ENCODE data around the gene GIMAP8. TPM values are rescaled to one million over a fixed set of nuclear protein-coding genes. Genes with fewer than 3 reads are reported as not detected.
"Not testable (repeated sequence)": the region's sequence is repeated elsewhere in the genome, so short reads cannot be mapped to it uniquely, and the experiment has no call there.

GIMAP8 gene
- total and polyA plus RNA-seq, 2 experiments from 2014 or later, result not detected

GRCh38 chr7:150481186-150481920 is 30.9 kb downstream of the GIMAP8 start:
- no peaks in the 10 kb centered on the region for H3K9me2 ChIP-seq (ENCODE audit: insufficient read depth)
- H3K36me3 ChIP-seq (ENCODE audit: low read depth), result no peaks in the 10 kb centered on the region
- no peak overlapping the region for H2AFZ ChIP-seq
- WGBS, 2 experiments (ENCODE audit: low coverage in 1 of 2, low lambda C conversion rate in 2 of 2, missing lambda C conversion rate in 2 of 2), result 40 to 41% methylated on average over 9 of the region's 9 CpGs
- TF ChIP-seq EZH2 (IDR thresholded peaks at IDR 0.05; ENCODE audit: insufficient read depth, poor library complexity, severe bottlenecking) (no peak), EZH2phosphoT487 (IDR thresholded peaks at IDR 0.05; ENCODE audit: insufficient read depth, low read depth) (no peak)
- no peak overlapping the region for H3K4me3 ChIP-seq
- no peaks in the 10 kb centered on the region for H3K4me1 ChIP-seq (ENCODE audit: insufficient read depth)
- no peaks in the 10 kb centered on the region for H3K27me3 ChIP-seq (replicated peaks; ENCODE audit: insufficient read depth)
- DNase-seq, result no peak
- H3K79me2 ChIP-seq (ENCODE audit: insufficient read depth), result no peaks in the 10 kb centered on the region
- no peak overlapping the region for H3K27ac ChIP-seq
- no peak overlapping the region for H3K9ac ChIP-seq
- in situ Hi-C loops (cut with MboI), result no loop called here
- H3F3A ChIP-seq (ENCODE audit: insufficient read depth), result no peaks in the 10 kb centered on the region
- H4K20me1 ChIP-seq (ENCODE audit: insufficient read depth), result no peaks in the 10 kb centered on the region
- H3K4me2 ChIP-seq (ENCODE audit: unreplicated experiment), result no peak overlapping the region
- H3K9me3 ChIP-seq (ENCODE audit: low read depth), result no peaks in the 10 kb centered on the region

- Histone ChIP-seq H4K20me1 (ENCODE audit: insufficient read depth) (no peaks in the 10 kb centered on the region), H3K9me3 (ENCODE audit: low read depth) (no peaks in the 10 kb centered on the region), H3K4me2 (ENCODE audit: unreplicated experiment) (no peak overlapping the region), H3K79me2 (ENCODE audit: insufficient read depth) (no peaks in the 10 kb centered on the region), H3K27ac (no peak overlapping the region), H3K9me2 (ENCODE audit: insufficient read depth) (no peaks in the 10 kb centered on the region), H2AFZ (no peak overlapping the region), H3K36me3 (ENCODE audit: low read depth) (no peaks in the 10 kb centered on the region), H3K4me1 (ENCODE audit: insufficient read depth) (no peaks in the 10 kb centered on the region), H3F3A (ENCODE audit: insufficient read depth) (no peaks in the 10 kb centered on the region), H3K4me3 (no peak overlapping the region), H3K9ac (no peak overlapping the region), H3K27me3 (replicated peaks; ENCODE audit: insufficient read depth) (no peaks in the 10 kb centered on the region)
- no peak for TF ChIP-seq EZH2phosphoT487 (IDR thresholded peaks at IDR 0.05; ENCODE audit: insufficient read depth, low read depth)
- TF ChIP-seq EZH2 (IDR thresholded peaks at IDR 0.05; ENCODE audit: insufficient read depth, poor library complexity, severe bottlenecking), result no peak
- no peak for DNase-seq
- in situ Hi-C loops (cut with MboI), result no loop called here
- WGBS, 2 experiments (ENCODE audit: low coverage in 1 of 2, low lambda C conversion rate in 2 of 2, missing lambda C conversion rate in 2 of 2), result 25 to 26% methylated on average over 4 of the region's 4 CpGs
Measured at GRCh38 chr7:150481922-150482321, 31.5 kb downstream of the GIMAP8 start.

- H3K4me2 ChIP-seq (ENCODE audit: unreplicated experiment), result not testable (repeated sequence)
Measured at GRCh38 chr7:150483514-150483913, 33.1 kb downstream of the GIMAP8 start.

GRCh38 chr7:150484071-150484470 is 33.6 kb downstream of the GIMAP8 start:
- H3K4me3 ChIP-seq; H3F3A ChIP-seq (ENCODE audit: insufficient read depth); H3K4me1 ChIP-seq (ENCODE audit: insufficient read depth); H3K9me2 ChIP-seq (ENCODE audit: insufficient read depth); H2AFZ ChIP-seq; H3K79me2 ChIP-seq (ENCODE audit: insufficient read depth); H3K36me3 ChIP-seq (ENCODE audit: low read depth); H3K4me2 ChIP-seq (ENCODE audit: unreplicated experiment); H3K9me3 ChIP-seq (ENCODE audit: low read depth); in situ Hi-C loops (cut with MboI); H3K27ac ChIP-seq; DNase-seq; H4K20me1 ChIP-seq (ENCODE audit: insufficient read depth); H3K27me3 ChIP-seq (replicated peaks; ENCODE audit: insufficient read depth); H3K9ac ChIP-seq: not testable (repeated sequence)
- WGBS, 2 experiments (ENCODE audit: low coverage in 1 of 2, low lambda C conversion rate in 2 of 2, missing lambda C conversion rate in 2 of 2), result 30 to 32% methylated on average over 3 of the region's 3 CpGs

More at GRCh38 chr7:150483514-150483913, 33.1 kb downstream of the GIMAP8 start:
- H3K27ac ChIP-seq; H2AFZ ChIP-seq; H4K20me1 ChIP-seq (ENCODE audit: insufficient read depth); H3K9ac ChIP-seq; H3K9me3 ChIP-seq (ENCODE audit: low read depth); H3K36me3 ChIP-seq (ENCODE audit: low read depth); H3K9me2 ChIP-seq (ENCODE audit: insufficient read depth); H3F3A ChIP-seq (ENCODE audit: insufficient read depth); DNase-seq; H3K4me3 ChIP-seq; H3K4me1 ChIP-seq (ENCODE audit: insufficient read depth); H3K27me3 ChIP-seq (replicated peaks; ENCODE audit: insufficient read depth); H3K79me2 ChIP-seq (ENCODE audit: insufficient read depth); in situ Hi-C loops (cut with MboI): not testable (repeated sequence)
- 1 to 8% methylated on average over 2 of the region's 2 CpGs for WGBS, 2 experiments (ENCODE audit: low coverage in 1 of 2, low lambda C conversion rate in 2 of 2, missing lambda C conversion rate in 2 of 2)

- 14 to 27% methylated on average over 2 of the region's 2 CpGs for WGBS, 2 experiments (ENCODE audit: low coverage in 1 of 2, low lambda C conversion rate in 2 of 2, missing lambda C conversion rate in 2 of 2)
- Histone ChIP-seq H3K9me3 (ENCODE audit: low read depth) (no peaks in the 10 kb centered on the region), H3K4me3 (no peak overlapping the region), H3K9me2 (ENCODE audit: insufficient read depth) (no peaks in the 10 kb centered on the region), H3K79me2 (ENCODE audit: insufficient read depth) (no peaks in the 10 kb centered on the region), H3F3A (ENCODE audit: insufficient read depth) (no peaks in the 10 kb centered on the region), H3K4me2 (ENCODE audit: unreplicated experiment) (no peak overlapping the region), H3K27ac (no peak overlapping the region), H4K20me1 (ENCODE audit: insufficient read depth) (no peaks in the 10 kb centered on the region), H3K4me1 (ENCODE audit: insufficient read depth) (no peaks in the 10 kb centered on the region), H3K27me3 (replicated peaks; ENCODE audit: insufficient read depth) (no peaks in the 10 kb centered on the region), H3K9ac (no peak overlapping the region), H2AFZ (no peak overlapping the region), H3K36me3 (ENCODE audit: low read depth) (no peaks in the 10 kb centered on the region)
- TF ChIP-seq EZH2phosphoT487 (IDR thresholded peaks at IDR 0.05; ENCODE audit: insufficient read depth, low read depth), result no peak
- no peak for TF ChIP-seq EZH2 (IDR thresholded peaks at IDR 0.05; ENCODE audit: insufficient read depth, poor library complexity, severe bottlenecking)
- in situ Hi-C loops (cut with MboI), result no loop called here
- DNase-seq, result no peak
Measured at GRCh38 chr7:150487625-150488024, 37.2 kb downstream of the GIMAP8 start.

All from GM23248 (cell line).